HG02798 (cell line): ENCODE measurements around the gene COQ5.

ENCODE experiments used
- ATAC-seq: cut with Tn5 transposase; IDR thresholded peaks from one replicate; pipeline ENCODE4 v1.9.1; 2021; ENCODE audit warnings: mild to moderate bottlenecking; ENCODE audit not compliant: unreplicated experiment, poor library complexity

The COQ5 gene

GRCh38 chr12:120460157-120460556, 68.8 kb downstream of the COQ5 start:
- no peak for ATAC-seq

DNA sequence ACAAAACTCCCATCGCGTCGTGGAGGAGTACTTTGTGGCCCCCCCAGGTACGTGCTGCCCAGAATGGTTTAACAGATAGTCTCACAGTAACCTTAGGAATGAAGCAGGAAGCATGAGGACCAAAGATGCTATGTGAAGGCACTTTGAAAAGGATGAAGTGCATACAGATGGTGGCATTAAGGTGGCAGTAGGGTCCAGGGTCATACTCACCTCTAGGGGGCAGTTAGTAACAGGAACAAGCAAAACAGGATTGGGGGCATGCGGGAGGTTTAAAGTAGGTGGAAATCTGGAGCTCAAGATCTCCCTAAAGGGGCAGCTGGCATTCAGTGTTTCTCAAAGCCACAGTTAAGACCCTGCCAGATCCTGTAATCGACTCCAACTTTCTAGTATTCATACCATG, 71.8 kb downstream of the COQ5 start:
- no peak for ATAC-seq

GRCh38 chr12:120455302-120455701, 73.7 kb downstream of the COQ5 start:
- no peak for ATAC-seq

GRCh38 chr12:120453977-120454376, 75.0 kb downstream of the COQ5 start:
- no peak for ATAC-seq
